T follicular helper cell (primary cell): Measurements from ENCODE around the gene CD248.

Source experiments
- DNase-seq: peaks from one replicate; pipeline ENCODE4 v3.0.0-alpha.2; 2020; ENCODE audit warnings: low read depth

CD248 gene

GRCh38 chr11:66341502-66342126 is 24.8 kb upstream of the CD248 start:
- no peak for DNase-seq

GRCh38 chr11:66340596-66341501 is 24.0 kb upstream of the CD248 start:
- DNase-seq, result no peak

GRCh38 chr11:66339686-66340483 is 23.0 kb upstream of the CD248 start:
- no peak for DNase-seq

- DNase-seq, result no peak
These were observed 22.4 kb upstream of the CD248 start for GRCh38 chr11:66339162-66339675.

GRCh38 chr11:66338276-66339161 is 21.7 kb upstream of the CD248 start:
- DNase-seq, result no peak

GRCh38 chr11:66337103-66337899 is 20.5 kb upstream of the CD248 start:
- DNase-seq, result no peak

GRCh38 chr11:66336234-66337102 is 19.6 kb upstream of the CD248 start, which contains the start of gene RIN1:
TSS of gene RIN1 (minus strand) at chr11:66336434. CDS start at chr11:66336402, 32 bp downstream.
- no peak for DNase-seq

- DNase-seq, result no peak
These were observed 18.8 kb upstream of the CD248 start for GRCh38 chr11:66335531-66336233.

GRCh38 chr11:66334605-66335442 is 18.0 kb upstream of the CD248 start:
- no peak for DNase-seq

- DNase-seq, result no peak
These were observed 17.2 kb upstream of the CD248 start for GRCh38 chr11:66333896-66334604.

- no peak for DNase-seq
These were observed 16.5 kb upstream of the CD248 start for GRCh38 chr11:66333220-66333877.

- DNase-seq, result no peak
These were observed 15.8 kb upstream of the CD248 start for GRCh38 chr11:66332371-66333219.

GRCh38 chr11:66331542-66332370 is 14.9 kb upstream of the CD248 start:
- DNase-seq, result no peak

GRCh38 chr11:66330931-66331330 is 14.1 kb upstream of the CD248 start:
- no peak for DNase-seq
